Tibial artery (tissue), 4 donors: ENCODE results near the gene PXK.

ENCODE experiments used
- DNase-seq, 2 donors: peaks; one replicate each; pipeline ENCODE4 v3.0.0-alpha.2; 2019
- H3K27ac ChIP-seq, 2 donors: fragments of 200-600 bp; sonication (generic) in 1 of 2; 1 replicate in 1 of 2; 2 replicates in 1 of 2; pipeline ENCODE4 v1.5.1; 2018 to 2019; ENCODE audit warnings: mild to moderate bottlenecking in 1 of 2
- H3K27me3 ChIP-seq, 2 donors: fragments of 200-600 bp; sonication (generic) in 1 of 2; one replicate each; pipeline versions ENCODE4 v1.5.1 to v1.6.0; 2016 to 2019
- H3K36me3 ChIP-seq, 3 donors: fragments of 200-600 bp; sonication (generic) in 2 of 3; one replicate each; pipeline ENCODE4 v1.5.1; 2016 to 2019; ENCODE audit warnings: mild to moderate bottlenecking in 2 of 3
- H3K4me1 ChIP-seq, 4 donors: fragments of 200-600 bp; sonication (generic) in 2 of 4; 1 replicate in 3 of 4; 2 replicates in 1 of 4; pipeline ENCODE4 v1.5.1; 2016 to 2019
- H3K4me3 ChIP-seq, 2 donors: fragments of 200-600 bp; sonication (generic) in 1 of 2; 1 replicate in 1 of 2; 2 replicates in 1 of 2; pipeline ENCODE4 v1.5.1; 2018 to 2019; ENCODE audit warnings: mild to moderate bottlenecking in 2 of 2
- H3K9me3 ChIP-seq, 3 donors: fragments of 200-600 bp; sonication (generic) in 1 of 3; one replicate each; pipeline ENCODE4 v1.5.1; 2016 to 2019
- intact Hi-C: fragments of 100-400 bp; cut with DNase I; formaldehyde crosslinking; loops from one replicate; pipeline ENCODE4 v1.15.0; 2023; ENCODE audit warnings: low total_unique reads
- TF ChIP-seq, protein P1 (sequence below), 2 experiments: fragments of 200-600 bp in 1 of 2; fragments of 450-650 bp in 1 of 2; IDR thresholded peaks; one replicate each; pipeline ENCODE4 v1.5.1; 2017 to 2019; ENCODE audit warnings: antibody characterized with exemption in 2 of 2, mild to moderate bottlenecking in 1 of 2, moderate library complexity in 1 of 2

PXK gene

DNA sequence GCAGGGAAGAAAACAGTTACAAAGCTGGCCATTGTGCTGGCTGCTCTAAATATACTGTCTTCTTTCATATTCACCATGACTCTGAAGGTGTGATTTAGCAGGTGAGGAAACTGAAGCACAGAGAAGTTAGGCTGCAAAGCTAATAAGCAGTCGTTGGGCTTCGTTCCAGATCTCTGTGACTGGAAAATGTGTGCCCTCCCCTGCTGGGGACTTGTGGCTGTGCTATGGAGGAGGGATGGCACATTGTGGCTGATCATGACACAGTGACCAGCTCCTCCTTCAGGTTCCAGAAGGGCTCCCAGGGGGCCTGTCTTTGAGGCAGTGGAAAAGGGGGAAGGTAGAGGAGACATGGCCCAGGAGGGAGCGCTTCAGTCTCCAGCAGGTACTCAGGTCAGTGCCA, 19.2 kb downstream of the PXK start:
- no peak overlapping the region for H3K27ac ChIP-seq
- DNase-seq = no peak
- peaks cover 0 to 7% (median 1%) of the 10 kb centered on the region in 4 donors for H3K4me1 ChIP-seq

DNA sequence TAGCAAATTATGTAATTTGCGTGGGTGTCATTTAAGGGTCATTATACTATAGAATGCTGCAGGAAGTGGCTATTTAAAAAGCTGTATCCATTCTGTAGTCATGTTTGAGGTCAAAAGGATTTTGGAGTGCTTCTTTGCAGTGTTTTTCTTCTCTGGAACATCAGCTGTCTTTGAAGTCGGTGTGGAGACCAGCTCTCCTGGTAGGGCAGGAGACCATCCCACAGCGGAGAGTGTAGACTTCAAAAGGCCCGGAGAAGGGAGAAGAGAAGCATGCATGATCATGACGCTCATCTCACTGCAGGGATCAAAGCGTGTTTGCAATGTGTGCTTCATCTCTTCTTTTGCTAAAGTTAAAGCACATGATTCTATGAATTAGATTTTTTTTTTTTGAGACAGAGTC, 19.9 kb downstream of the PXK start:
- Histone ChIP-seq H3K4me1 (peaks cover 0 to 7% (median 1%) of the 10 kb centered on the region in 4 donors), H3K27ac (no peak overlapping the region), H3K27me3 (no peaks in the 10 kb centered on the region), H3K4me3 (no peak overlapping the region), H3K36me3 (no peaks in the 10 kb centered on the region), H3K9me3 (no peaks in the 10 kb centered on the region)
- no peak for DNase-seq
- intact Hi-C loops = no loop called here
- TF ChIP-seq, protein P1, sequence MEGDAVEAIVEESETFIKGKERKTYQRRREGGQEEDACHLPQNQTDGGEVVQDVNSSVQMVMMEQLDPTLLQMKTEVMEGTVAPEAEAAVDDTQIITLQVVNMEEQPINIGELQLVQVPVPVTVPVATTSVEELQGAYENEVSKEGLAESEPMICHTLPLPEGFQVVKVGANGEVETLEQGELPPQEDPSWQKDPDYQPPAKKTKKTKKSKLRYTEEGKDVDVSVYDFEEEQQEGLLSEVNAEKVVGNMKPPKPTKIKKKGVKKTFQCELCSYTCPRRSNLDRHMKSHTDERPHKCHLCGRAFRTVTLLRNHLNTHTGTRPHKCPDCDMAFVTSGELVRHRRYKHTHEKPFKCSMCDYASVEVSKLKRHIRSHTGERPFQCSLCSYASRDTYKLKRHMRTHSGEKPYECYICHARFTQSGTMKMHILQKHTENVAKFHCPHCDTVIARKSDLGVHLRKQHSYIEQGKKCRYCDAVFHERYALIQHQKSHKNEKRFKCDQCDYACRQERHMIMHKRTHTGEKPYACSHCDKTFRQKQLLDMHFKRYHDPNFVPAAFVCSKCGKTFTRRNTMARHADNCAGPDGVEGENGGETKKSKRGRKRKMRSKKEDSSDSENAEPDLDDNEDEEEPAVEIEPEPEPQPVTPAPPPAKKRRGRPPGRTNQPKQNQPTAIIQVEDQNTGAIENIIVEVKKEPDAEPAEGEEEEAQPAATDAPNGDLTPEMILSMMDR (IDR thresholded peaks at IDR 0.05) = no peak

More for the DNA sequence above, 19.2 kb downstream of the PXK start:
- TF ChIP-seq, protein P1 (IDR thresholded peaks at IDR 0.05) = no peak
- H3K36me3 ChIP-seq = no peaks in the 10 kb centered on the region
- intact Hi-C loops = no loop called here
- H3K4me3 ChIP-seq = no peak overlapping the region
- H3K27me3 ChIP-seq = no peaks in the 10 kb centered on the region
- H3K9me3 ChIP-seq = no peaks in the 10 kb centered on the region

DNA sequence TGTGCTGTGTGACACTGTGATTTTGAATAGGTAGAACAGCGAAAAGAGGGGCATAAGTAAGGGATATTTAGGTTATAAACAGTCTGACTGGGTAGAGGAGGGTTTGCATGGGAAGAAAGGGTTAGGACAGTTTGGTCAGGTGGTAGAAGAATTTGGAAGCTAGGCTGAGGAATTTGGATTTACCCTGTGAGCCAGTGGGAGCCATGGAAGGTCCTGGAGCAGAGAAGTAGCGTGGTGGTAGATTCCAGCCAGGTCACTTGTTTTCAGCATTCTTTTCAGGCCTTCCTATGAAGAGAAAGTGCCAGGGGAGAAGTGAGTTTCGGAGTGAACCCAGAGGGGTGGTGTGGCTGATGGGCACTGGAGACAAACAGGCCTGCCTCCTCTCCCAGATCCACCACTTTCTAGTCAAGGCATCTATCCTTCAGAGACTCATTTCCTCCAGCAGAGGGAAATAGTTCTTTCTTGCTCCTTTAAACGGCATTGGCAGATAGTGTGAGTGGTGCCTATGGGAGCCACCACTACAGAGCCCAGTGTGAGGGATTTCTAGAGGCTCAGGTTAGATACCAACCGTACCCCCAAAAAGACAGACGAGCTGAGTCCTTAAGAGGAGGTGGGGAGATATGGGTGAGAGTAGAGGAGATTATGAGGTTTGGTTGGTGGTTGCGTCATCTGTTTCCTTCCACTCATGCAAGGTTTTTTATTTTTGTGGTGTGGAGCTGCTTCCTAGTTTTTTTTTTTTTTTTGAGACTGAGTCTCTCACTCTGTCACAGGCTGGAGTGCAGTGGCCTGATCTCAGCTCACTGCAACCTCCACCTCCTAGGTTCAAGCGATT, 21.2 kb downstream of the PXK start:
- DNase-seq = no peak
- no peak overlapping the region for H3K27ac ChIP-seq
- no peak overlapping the region for H3K4me3 ChIP-seq
- H3K27me3 ChIP-seq = no peaks in the 10 kb centered on the region
- H3K9me3 ChIP-seq = no peaks in the 10 kb centered on the region
- peaks cover 0 to 7% (median 1%) of the 10 kb centered on the region in 4 donors for H3K4me1 ChIP-seq
- TF ChIP-seq, protein P1 (IDR thresholded peaks at IDR 0.05) = no peak
- intact Hi-C loops = no loop called here
- H3K36me3 ChIP-seq = no peaks in the 10 kb centered on the region

DNA sequence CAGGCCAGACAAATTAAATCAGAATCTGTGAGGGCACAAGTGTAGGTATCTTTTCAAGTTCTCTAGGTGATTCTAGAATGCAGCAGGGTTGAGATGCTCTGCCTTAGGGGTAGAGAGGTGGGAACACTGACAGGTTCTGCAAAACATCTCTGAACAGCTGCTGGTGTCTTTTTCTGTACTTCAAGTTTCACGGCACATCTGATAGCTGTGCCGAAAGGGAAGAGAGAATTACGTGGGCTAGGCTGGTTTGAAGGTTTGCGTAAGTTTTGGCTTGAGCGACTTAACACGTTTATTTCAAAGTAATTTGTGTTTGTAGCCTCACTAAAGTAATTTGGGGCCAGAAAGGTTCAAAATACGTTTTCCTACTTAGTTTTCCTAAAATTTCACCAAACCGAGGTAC, 22.5 kb downstream of the PXK start:
- H3K36me3 ChIP-seq = no peaks in the 10 kb centered on the region
- intact Hi-C loops = no loop called here
- no peak for DNase-seq
- no peaks in the 10 kb centered on the region for H3K9me3 ChIP-seq
- TF ChIP-seq, protein P1 (IDR thresholded peaks at IDR 0.05) = no peak
- peaks cover 0 to 6% (median 1%) of the 10 kb centered on the region in 4 donors for H3K4me1 ChIP-seq
- H3K27ac ChIP-seq = no peak overlapping the region
- no peaks in the 10 kb centered on the region for H3K27me3 ChIP-seq
- H3K4me3 ChIP-seq = no peak overlapping the region

DNA sequence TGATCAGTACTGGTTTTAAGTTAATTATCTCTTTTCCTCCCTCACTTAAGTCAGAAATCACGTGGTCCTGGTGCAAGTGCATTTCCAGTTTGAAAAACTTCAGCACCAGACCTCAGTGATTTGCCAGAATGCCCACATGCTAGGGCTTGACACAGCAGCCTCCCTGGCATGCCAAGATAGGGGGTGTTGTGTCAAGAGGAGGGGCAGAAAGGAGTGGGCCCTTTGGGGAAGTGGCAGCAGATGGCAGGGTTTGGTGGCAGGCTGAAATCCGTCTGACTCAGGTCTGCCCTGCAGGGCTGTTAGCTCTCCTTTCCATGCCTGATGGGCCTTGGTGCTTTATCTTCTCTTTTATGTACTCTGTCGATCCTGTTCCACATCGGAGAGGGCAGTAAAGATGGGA, 23.4 kb downstream of the PXK start:
- Histone ChIP-seq H3K36me3 (no peaks in the 10 kb centered on the region), H3K9me3 (no peaks in the 10 kb centered on the region), H3K27me3 (no peaks in the 10 kb centered on the region), H3K27ac (no peak overlapping the region), H3K4me3 (no peak overlapping the region), H3K4me1 (peaks cover 0 to 3% (median 0%) of the 10 kb centered on the region in 4 donors)
- TF ChIP-seq, protein P1 (IDR thresholded peaks at IDR 0.05) = no peak
- DNase-seq = no peak
- intact Hi-C loops = no loop called here
